GM12865 (cell line): ENCODE results near the gene CDH24.
A peak's percentile ranks its signal among the peaks of the same experiment; 100 is the strongest.

Experiments used
- DNase-seq: peaks from one replicate; pipeline ENCODE4 v3.0.0; 2010; ENCODE audit warnings: low read depth
- H3K4me3 ChIP-seq: 2 replicates; pipeline ENCODE4 v1.5.1; 2011; ENCODE audit warnings: mild to moderate bottlenecking, low read depth, low read length, control low read depth
- CTCF ChIP-seq: IDR thresholded peaks from 2 replicates; pipeline ENCODE4 v1.5.1; 2011; ENCODE audit warnings: low read length, control low read depth, low read depth, inconsistent platforms; ENCODE audit not compliant: insufficient read depth; ENCODE audit errors: missing control alignments

CDH24 gene

GRCh38 chr14:23042162-23042965 is 15.0 kb downstream of the CDH24 start, which contains the start of gene PSMB11:
TSS of gene PSMB11 (plus strand) at chr14:23042212. CDS start at chr14:23042226, 14 bp downstream.
- TF ChIP-seq CTCF = no peak
- DNase-seq = no peak
- no peak within 1 kb of the TSS for H3K4me3 ChIP-seq

- no peak overlapping the region for H3K4me3 ChIP-seq
- TF ChIP-seq CTCF = no peak
- no peak for DNase-seq
These were observed 15.6 kb downstream of the CDH24 start for GRCh38 chr14:23041729-23042128.

- DNase-seq = no peak
- no peak overlapping the region for H3K4me3 ChIP-seq
- TF ChIP-seq CTCF = no peak
These were observed 17.2 kb downstream of the CDH24 start for GRCh38 chr14:23040100-23040499.

GRCh38 chr14:23035303-23036144 is 21.8 kb downstream of the CDH24 start:
- H3K4me3 ChIP-seq = peak overlapping the region; percentile 80

GRCh38 chr14:23034498-23035302 is 22.6 kb downstream of the CDH24 start, which contains the start of gene PSMB5:
TSS of gene PSMB5 (minus strand) at chr14:23034900. CDS start at chr14:23034881, 19 bp downstream.
- peak within 1 kb of the TSS; percentile 80 for H3K4me3 ChIP-seq
- DNase-seq = peak; percentile 98
- TF ChIP-seq CTCF = no peak

More at GRCh38 chr14:23035303-23036144, 21.8 kb downstream of the CDH24 start:
- DNase-seq = no peak
- no peak for TF ChIP-seq CTCF

- TF ChIP-seq CTCF = no peak
- peak overlapping the region; percentile 80 for H3K4me3 ChIP-seq
- DNase-seq = no peak
These were observed 23.4 kb downstream of the CDH24 start for GRCh38 chr14:23033801-23034497.
